NB4 (cell line): ENCODE measurements around the gene CDC42EP3.

Source experiments
- CTCF ChIP-seq: IDR thresholded peaks from one replicate; pipeline ENCODE4 v1.5.1; 2012; ENCODE audit warnings: low read depth, low read length
- POLR2A ChIP-seq: IDR thresholded peaks from 2 replicates; pipeline ENCODE4 v1.6.1; 2011; ENCODE audit warnings: mild to moderate bottlenecking; ENCODE audit not compliant: insufficient read length; ENCODE audit errors: extremely low read depth

- TF ChIP-seq CTCF (no peak), POLR2A (no peak)
These were observed 45.5 kb downstream of the CDC42EP3 start for GRCh38 chr2:37625796-37626571.
